Fibroblast of skin of back (primary cell): ENCODE data around the gene CHM. TPM values are rescaled to one million over a fixed set of nuclear protein-coding genes. Genes with fewer than 3 reads are reported as not detected.
"Not testable (repeated sequence)": the region's sequence is repeated elsewhere in the genome, so short reads cannot be mapped to it uniquely, and the experiment has no call there.

Experiments used
- DNase-seq: peaks from one replicate; pipeline ENCODE4 v3.0.0-alpha.2; 2013
- polyA plus RNA-seq, 2 experiments: library from polyadenylated mRNA; unstranded; fragments of 120-200 nt; gene quantifications; one replicate each; pipeline ENCODE4 v1.2.1, GENCODE V29; 2013; ENCODE audit not compliant: insufficient read length in 2 of 2

CHM gene
- polyA plus RNA-seq (2013, experiment 1 of 2; ENCODE audit: insufficient read length) = 12.4 TPM
- 13.0 TPM for polyA plus RNA-seq (2013, experiment 2 of 2; ENCODE audit: insufficient read length)

- DNase-seq = peak; percentile 84
Observed at GRCh38 chrX:86047174-86047935, at the start of gene CHM. CHM (minus strand) TSS chrX:86047558; CDS start chrX:86047532, 26 bp downstream.

DNA sequence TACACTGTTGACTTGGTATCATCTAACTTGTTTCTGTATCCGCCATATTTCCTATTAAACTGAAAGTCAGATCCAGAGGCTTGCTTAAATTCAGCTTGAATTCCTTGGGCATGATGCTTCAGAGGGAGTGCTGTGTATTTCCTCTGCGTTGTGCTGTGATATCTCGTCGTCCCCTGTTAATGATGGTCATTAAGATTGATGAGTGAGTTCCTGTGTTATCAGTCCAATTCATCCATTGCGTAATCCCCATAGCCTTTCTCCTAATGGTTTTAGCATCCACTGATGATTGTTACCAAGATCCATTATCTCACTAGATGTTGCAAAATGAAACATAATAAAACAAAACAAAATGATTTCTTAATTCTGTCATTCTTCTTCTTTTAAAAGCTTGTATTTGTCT lies 31.3 kb upstream of the CHM start:
- no peak for DNase-seq

DNA sequence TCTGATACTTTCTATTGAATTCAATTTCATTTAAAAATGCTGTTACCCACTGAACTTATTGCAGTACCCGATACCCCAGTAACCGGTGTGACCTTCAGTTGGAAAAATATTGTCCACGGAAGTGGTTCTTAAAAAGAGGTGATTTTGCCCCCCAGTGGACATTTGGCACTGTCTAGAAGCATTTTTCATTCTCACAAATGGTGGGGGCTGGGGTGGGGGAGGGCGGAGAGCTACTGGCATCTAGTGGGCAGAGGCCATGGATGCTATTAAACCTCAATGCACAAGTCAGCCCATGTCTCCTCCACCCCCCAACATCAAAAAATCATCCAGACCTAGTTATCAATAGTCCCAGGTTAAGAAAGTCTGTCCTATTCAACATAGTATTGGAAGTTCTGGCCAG lies 19.6 kb upstream of the CHM start:
- no peak for DNase-seq

DNA sequence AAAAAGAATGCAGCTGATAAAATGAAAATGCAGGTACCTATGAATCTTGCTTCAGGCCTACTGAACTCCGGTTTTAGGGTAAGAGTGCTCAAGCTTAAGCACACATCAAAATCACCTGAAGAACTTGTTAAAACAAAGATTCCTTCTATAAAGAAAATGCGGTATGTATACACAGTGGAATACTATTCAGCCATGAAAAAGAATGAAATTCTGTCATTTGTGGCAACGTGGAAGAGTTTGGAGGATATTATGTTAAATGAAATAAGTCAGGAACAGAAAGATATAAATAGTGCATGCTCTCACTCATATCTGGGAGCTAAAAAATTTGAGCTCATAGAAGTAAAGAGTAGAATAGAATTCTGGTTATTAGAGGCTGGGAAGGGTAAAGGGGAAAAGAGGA lies 14.0 kb upstream of the CHM start:
- DNase-seq = no peak

GRCh38 chrX:86051741-86052140 lies 4.4 kb upstream of the CHM start:
- no peak for DNase-seq

- peak; percentile 1 for DNase-seq
Observed at GRCh38 chrX:86047936-86048280, 550 bp upstream of the CHM start.

- DNase-seq = no peak
Observed at GRCh38 chrX:86044216-86044615, 3.1 kb downstream of the CHM start.

DNA sequence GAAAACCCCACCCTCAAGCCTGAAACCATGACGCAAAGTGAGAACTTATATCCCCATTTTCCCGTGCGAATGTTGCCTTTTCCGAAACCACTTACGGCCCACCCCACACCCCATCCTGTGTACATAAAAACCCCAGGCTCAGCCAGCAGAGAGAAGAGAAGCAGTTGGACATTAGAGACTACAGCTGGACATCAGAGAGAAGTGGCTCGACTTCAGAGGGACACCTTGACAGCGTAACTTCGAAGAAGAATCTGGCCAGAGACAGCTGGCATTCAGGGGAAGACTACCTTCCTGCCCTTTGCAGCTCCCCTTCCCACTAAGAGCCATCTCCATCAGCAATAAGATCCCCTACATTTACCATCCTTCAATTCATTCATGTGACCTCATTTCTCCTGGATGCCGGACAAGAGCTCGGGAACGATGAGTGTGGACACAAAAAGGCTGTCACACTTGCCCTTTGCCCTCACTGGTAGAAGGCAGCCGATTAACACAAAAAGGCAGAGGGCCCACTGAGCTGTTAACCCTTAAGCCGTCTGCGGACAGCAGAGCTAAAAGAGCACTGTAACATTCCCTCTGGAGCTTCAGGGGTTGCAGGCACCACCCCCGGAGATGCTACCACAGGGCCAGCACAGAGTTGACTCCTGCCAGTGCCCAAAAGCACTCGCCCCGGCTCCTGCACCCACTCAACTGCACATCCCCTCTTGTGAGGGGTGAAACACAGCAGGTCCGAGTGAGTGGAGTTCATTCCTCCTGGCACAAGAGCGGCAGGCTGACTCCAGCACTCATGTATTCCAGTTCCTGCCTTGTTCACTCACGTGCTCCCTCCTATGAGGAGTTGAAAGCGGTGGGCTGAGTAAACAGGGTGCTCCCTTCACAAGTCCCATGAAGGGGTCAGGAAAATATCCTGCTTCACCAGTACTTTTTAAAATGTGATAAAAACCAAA lies 7.5 kb downstream of the CHM start:
- DNase-seq = no peak

DNA sequence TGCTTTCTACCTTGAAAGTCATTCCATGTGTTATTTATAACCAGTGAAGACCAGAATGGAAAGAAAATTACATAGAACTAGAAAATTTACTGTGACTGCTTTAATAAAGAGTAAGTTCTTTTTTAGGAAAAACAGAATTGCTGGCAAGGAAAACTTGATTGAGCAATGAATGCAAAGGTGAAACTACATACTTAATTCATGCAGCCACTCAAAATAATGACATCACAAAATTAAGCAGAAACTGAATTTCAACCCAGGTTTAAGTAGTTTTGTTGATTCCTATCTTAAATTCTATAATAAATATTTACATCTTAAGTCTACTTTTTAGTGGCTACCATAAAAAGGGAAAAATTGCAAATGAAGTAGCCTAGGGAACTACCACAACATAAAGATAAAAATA lies 14.0 kb downstream of the CHM start:
- no peak for DNase-seq

DNA sequence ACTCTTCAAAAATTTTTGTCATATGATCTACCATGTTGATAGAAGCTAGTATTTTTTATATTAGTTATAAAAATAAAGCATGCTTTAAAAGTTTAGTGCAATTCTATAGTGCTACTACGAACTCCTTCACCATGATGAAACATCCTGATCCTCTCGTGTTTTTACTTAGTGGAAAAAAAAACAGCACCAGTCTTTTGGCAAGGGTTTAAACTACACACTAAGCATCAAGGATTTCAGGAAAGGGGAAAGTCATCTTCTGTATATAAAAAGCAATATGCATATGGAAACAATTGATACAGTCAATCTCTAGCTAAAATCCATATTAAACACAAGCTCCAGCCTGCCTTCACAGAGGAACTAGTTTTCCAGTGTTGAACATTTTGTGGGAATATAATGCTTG lies 18.7 kb downstream of the CHM start:
- peak; percentile 20 for DNase-seq

DNA sequence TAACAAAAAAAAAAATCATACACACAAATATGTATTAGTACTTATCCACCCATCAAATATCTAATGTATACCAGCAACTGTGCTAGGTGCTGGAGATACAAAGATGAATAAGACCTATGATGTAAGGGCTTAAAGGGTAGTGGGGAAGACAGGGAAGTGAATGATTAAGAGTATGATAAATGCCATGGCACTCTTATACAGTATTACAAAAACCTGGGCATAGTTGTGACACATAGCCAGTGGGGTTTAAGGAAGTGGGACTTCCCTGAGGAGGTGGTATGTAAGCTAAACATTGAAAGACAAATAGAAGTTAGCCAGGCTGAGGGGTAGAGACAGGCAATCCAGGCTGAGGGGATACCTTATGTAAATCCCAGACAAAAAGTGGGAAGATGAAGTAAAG lies 23.5 kb downstream of the CHM start:
- peak; percentile 4 for DNase-seq

DNA sequence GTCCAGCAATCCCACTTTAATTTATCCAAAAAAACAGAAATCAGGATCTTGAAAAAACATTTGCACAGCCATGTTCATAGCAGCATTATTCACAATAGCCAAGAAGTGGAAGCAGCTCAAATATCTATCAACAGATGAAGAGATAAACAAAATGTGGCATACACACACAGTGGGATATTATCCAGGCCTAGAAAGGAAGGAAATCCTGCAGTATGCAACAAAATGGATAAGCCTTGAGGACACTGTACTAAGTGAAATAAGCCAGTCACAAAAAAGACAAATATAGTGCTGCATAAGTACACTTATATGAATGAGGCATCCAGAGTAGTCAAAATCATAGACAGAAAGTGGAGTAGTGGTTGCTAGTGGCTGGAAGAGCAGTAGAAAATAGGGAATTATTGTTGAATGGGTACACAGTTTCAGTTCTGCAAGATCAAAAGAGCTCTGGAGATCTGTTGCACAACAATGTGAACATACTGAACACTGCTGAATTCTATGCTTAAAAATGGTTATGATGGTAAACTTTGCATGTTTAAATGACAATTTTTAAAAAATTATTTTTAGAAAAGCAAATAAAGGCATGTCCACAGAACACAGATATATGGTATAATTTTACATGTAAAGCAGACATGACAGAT lies 25.6 kb downstream of the CHM start:
- no peak for DNase-seq

GRCh38 chrX:86016139-86016538 lies 31.2 kb downstream of the CHM start:
- no peak for DNase-seq

DNA sequence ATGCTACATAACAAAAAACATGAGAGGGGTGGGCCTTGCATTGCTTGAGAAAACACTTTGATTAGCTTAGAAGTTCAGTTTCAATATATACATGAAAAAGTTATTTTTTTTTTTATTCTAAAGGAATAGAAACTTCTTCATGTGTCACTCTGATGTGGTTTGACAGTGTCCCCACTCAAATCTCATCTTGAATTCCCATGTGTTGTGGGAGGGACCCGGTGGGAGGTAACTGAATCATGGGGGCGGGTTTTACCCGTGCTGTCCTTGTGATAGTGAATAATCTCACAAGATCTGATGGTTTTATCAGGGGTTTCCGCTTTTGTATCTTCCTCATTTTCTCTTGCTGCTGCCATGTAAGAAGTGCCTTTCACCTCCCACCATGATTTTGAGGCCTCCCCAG lies 32.4 kb downstream of the CHM start:
- DNase-seq = not testable (repeated sequence)

DNA sequence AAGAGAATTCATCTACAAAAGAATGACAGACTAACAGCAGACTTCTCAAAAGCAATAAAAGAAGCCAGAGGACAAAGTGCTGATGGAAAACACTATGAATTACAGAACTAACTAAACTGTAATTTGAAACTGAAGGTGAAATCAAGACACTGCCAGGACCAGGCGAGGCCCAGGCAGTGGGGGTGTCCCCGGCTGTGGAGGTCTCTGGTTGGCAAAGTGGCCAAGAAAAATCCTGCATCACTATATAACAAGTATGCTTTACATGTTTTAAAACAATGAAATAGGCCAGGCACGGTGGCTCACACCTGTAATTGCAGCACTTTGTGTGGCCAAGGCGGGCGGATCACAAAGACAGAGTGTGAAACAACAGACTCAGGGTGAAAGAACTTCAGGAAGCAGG lies 32.9 kb downstream of the CHM start:
- no peak for DNase-seq

GRCh38 chrX:86013792-86014191 lies 33.6 kb downstream of the CHM start:
- no peak for DNase-seq

GRCh38 chrX:86012188-86012587 lies 35.2 kb downstream of the CHM start:
- no peak for DNase-seq

GRCh38 chrX:86009803-86010202 lies 37.6 kb downstream of the CHM start:
- not testable (repeated sequence) for DNase-seq

DNA sequence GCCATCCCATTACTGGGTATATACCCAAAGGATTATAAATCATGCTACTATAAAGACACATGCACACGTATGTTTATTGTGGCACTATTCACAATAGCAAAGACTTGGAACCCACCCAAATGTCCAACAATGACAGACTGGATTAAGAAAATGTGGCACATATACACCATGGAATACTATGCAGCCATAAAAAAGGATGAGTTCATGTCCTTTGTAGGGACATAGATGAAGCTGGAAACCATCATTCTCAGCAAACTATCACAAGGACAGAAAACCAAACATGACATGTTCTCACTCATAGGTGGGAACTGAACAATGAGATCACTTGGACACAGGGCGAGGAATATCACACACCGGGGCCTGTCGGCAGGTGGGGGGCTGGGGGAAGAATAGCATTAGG lies 39.5 kb downstream of the CHM start:
- DNase-seq = not testable (repeated sequence)

DNA sequence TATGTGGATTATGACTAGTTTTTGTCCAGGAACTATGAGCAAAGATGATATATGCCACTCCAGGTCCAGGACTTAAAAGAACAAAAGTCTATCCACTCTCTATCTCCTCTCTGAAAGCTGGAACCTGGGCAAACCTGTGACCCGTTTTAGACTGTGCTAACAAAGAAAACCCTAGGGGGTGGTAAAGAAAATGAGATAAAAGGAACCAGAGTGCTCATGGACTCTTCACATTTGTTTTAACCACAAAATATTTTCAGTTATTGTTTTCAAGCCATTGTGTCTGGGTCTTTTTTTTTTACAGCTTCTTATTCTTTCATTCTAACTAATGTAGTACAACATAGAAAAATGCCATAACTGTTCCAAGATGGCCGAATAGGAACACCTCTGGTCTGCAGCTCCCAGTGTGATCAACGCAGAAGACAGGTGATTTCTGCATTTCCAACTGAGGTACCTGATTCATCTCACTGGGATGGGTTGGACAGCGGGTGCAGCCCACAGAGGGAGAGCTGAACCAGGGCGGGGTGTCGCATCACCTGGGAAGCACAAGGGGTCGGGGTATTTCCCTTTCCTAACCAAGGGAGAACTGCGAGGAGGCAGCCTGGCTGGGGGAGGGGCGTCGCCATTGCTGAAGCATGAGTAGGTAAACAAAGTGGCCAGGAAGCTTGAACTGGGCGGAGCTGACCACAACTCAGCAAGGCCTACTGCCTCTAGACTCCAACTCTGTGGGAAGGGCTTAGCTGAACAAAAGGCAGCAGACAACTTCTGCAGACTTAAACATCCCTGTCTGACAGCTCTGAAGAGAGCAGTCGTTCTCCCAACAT lies 45.1 kb downstream of the CHM start:
- DNase-seq = peak; percentile 56

DNA sequence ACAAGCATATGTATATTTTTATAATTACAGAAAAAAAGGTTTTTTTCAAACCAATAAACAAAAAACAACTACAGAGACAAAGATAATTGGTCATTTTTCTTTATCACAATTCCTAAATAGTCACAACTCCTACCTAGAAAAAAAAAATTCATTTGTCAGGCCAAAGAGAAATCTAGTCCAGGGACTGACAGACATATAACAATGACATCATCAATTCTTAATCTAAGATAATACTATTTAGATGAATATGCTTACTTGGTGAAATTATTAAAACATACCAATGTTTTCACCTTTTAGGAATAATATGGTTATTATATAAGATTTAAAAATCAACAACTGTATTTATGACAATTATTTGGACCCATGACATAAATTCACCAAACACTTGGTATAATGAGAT lies 48.4 kb downstream of the CHM start:
- DNase-seq = no peak

DNA sequence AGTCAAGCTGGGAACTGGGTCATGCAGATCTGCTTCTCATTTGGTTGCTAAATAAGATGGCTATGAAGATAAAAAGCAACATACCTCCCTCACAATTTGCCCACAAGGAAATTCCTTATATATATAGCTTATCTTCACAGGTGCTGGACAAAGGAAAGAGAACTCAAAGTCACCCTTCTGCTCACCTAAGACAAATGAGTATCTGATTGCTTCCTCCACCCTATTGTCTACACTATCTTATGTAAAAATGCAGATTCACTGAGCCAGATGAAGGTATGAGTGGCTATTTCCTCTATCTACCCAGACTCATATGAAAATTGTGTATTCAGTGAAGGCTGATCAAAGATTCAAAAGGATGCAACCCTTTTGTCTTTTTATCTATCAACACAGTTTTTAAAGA lies 50.8 kb downstream of the CHM start:
- no peak for DNase-seq
